Chondrocyte (in vitro differentiated cells): ENCODE measurements around the gene KLLN. TPM values are rescaled to one million over a fixed set of nuclear protein-coding genes. Genes with fewer than 3 reads are reported as not detected.
"Not testable (repeated sequence)": the region's sequence is repeated elsewhere in the genome, so short reads cannot be mapped to it uniquely, and the experiment has no call there.

Experiments
- DNase-seq: peaks from one replicate; pipeline ENCODE4 v3.0.0; 2021; ENCODE audit warnings: mixed read lengths, low spot score
- H3K27ac Mint-ChIP-seq: one replicate; pipeline ENCODE4 v1.8.0; 2021; ENCODE audit warnings: mild to moderate bottlenecking, moderate library complexity, mixed read lengths; ENCODE audit not compliant: unreplicated experiment
- H3K27me3 Mint-ChIP-seq: 2 replicates; pipeline ENCODE4 v1.8.0; 2021; ENCODE audit warnings: low read depth, mixed read lengths
- H3K36me3 Mint-ChIP-seq: 2 replicates; pipeline ENCODE4 v1.8.0; 2021; ENCODE audit warnings: low read depth, mixed read lengths
- H3K4me1 Mint-ChIP-seq: 2 replicates; pipeline ENCODE4 v1.8.0; 2021; ENCODE audit warnings: low read depth, mild to moderate bottlenecking, mixed read lengths
- H3K4me3 Mint-ChIP-seq: one replicate; pipeline ENCODE4 v1.8.0; 2021; ENCODE audit warnings: mild to moderate bottlenecking, moderate library complexity, mixed read lengths; ENCODE audit not compliant: unreplicated experiment
- H3K9me3 Mint-ChIP-seq: 2 replicates; pipeline ENCODE4 v1.8.0; 2021; ENCODE audit warnings: low read depth, mixed read lengths
- CTCF ChIP-seq: fragments of 200-600 bp; sonication (generic); IDR thresholded peaks from 2 replicates; pipeline ENCODE4 v1.5.0; 2021; ENCODE audit warnings: antibody characterized with exemption, mild to moderate bottlenecking, moderate library complexity
- total RNA-seq: library from RNA; stranded (reverse); gene quantifications from 3 replicates; pipeline ENCODE4 v1.2.1, GENCODE V29; 2021

Gene KLLN
- total RNA-seq, 1 donor from 2014 or later = 0.72 TPM

- Mint-ChIP-seq H3K27ac (no peak overlapping the region), H3K4me1 (peaks cover 7% of the 10 kb centered on the region), H3K9me3 (peaks cover 3% of the 10 kb centered on the region), H3K4me3 (no peak overlapping the region), H3K27me3 (no peaks in the 10 kb centered on the region), H3K36me3 (no peaks in the 10 kb centered on the region)
- no peak for DNase-seq
- TF ChIP-seq CTCF = no peak
Measured at GRCh38 chr10:87852089-87852488, 11.2 kb downstream of the KLLN start.

GRCh38 chr10:87850742-87851205, 12.6 kb downstream of the KLLN start:
- Mint-ChIP-seq H3K36me3 (no peaks in the 10 kb centered on the region), H3K27ac (no peak overlapping the region), H3K4me1 (peaks cover 7% of the 10 kb centered on the region), H3K27me3 (no peaks in the 10 kb centered on the region), H3K4me3 (no peak overlapping the region), H3K9me3 (peaks cover 2% of the 10 kb centered on the region)
- DNase-seq = no peak
- peak; percentile 83 for TF ChIP-seq CTCF

DNA sequence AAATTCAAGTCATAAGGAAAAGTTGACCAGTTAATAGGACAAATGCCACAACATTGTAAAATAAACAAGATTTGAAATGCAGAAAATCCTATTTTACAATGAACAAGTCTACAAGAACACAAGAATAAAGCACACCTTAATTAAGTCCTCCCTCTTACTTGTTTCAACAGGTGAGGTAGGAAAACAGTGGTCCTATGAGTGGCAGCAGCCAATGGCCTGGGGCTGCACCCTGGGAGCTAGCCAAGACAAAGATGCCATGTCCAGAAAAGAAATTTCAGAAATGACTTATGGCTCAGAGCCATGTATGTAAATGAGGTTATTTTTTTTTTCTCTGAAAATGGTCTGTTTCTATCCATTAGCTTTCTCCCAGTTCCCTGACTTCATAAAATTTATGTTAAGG, 14.3 kb downstream of the KLLN start:
- Mint-ChIP-seq H3K4me1 (peaks cover 7% of the 10 kb centered on the region), H3K4me3 (no peak overlapping the region), H3K9me3 (no peaks in the 10 kb centered on the region), H3K27me3 (no peaks in the 10 kb centered on the region), H3K36me3 (no peaks in the 10 kb centered on the region), H3K27ac (no peak overlapping the region)
- no peak for TF ChIP-seq CTCF
- no peak for DNase-seq

- no peak for DNase-seq
- Mint-ChIP-seq H3K27me3 (no peaks in the 10 kb centered on the region), H3K27ac (no peak overlapping the region), H3K4me1 (peaks cover 13% of the 10 kb centered on the region), H3K4me3 (no peak overlapping the region), H3K9me3 (no peaks in the 10 kb centered on the region), H3K36me3 (no peaks in the 10 kb centered on the region)
- TF ChIP-seq CTCF = no peak
Measured at GRCh38 chr10:87847550-87847949, 15.8 kb downstream of the KLLN start.

DNA sequence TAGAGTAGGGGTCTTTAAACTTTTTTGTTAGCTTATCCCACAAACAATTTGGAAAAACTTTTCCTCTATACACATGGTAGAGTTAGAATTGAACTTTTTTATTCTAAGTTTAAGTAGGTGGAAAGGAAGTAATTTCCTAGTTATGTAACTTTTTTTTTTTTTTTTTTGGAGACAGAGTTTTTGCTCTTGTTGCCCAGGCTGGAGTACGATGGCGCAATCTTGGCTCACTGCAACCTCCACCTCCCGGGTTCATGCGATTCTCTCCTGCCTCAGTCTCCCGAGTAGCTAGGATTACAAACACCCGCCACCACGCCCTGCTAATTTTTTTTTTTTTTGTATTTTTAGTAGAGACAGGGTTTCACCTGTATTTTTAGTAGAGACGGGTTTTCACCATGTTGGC, 16.6 kb downstream of the KLLN start:
- not testable (repeated sequence) for DNase-seq, H3K27ac Mint-ChIP-seq, H3K9me3 Mint-ChIP-seq, H3K4me3 Mint-ChIP-seq, H3K36me3 Mint-ChIP-seq, H3K27me3 Mint-ChIP-seq
- H3K4me1 Mint-ChIP-seq = peaks cover 17% of the 10 kb centered on the region

GRCh38 chr10:87846023-87846422, 17.3 kb downstream of the KLLN start:
- Mint-ChIP-seq H3K36me3 (no peaks in the 10 kb centered on the region), H3K4me1 (peaks cover 14% of the 10 kb centered on the region), H3K27ac (no peak overlapping the region), H3K9me3 (no peaks in the 10 kb centered on the region), H3K4me3 (no peak overlapping the region), H3K27me3 (no peaks in the 10 kb centered on the region)
- TF ChIP-seq CTCF = no peak
- DNase-seq = no peak
